Measurements from ENCODE around the gene CABLES1.

DNA sequence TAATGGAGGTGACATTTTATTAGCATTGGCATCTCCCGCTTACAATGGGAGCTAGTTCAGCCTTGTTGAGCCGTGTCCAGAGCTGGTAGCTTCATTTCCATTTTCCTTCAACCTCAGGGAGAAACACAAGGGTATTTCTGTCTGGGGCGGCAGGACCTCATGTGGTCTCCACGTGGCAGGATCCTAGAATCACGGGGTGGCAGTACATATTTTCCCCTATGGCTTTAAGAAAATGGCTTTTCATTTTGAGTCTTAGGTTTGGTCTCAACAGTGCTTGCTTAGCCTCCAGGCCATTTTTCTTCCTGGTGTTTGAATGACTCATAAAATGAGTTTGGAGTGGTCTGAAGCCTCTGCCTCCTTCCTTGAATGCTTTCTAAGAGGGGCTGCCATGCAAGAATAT lies 20.3 kb downstream of the CABLES1 start:
- TF ChIP-seq CTCF (IDR thresholded peaks at IDR 0.05; ENCODE audit: borderline replicate concordance, extremely low read depth, low read length, poor library complexity, severe bottlenecking) (no peak), EZH2 (IDR thresholded peaks at IDR 0.05; ENCODE audit: borderline replicate concordance, low read depth, low read length, severe bottlenecking) (no peak)
